SK-N-MC (cell line): ENCODE data around the gene TNFRSF21.
"Not testable (repeated sequence)": the region's sequence is repeated elsewhere in the genome, so short reads cannot be mapped to it uniquely, and the experiment has no call there.

Source experiments
- EZH2 ChIP-seq: fragments of 200-600 bp; sonication (generic); IDR thresholded peaks from one replicate; pipeline ENCODE4 v1.6.1; 2017; ENCODE audit warnings: antibody characterized with exemption
- POLR2AphosphoS5 ChIP-seq: IDR thresholded peaks from 2 replicates; pipeline ENCODE4 v1.6.1; 2012; ENCODE audit warnings: mild to moderate bottlenecking, low read depth, low read length, borderline replicate concordance

- not testable (repeated sequence) for TF ChIP-seq POLR2AphosphoS5, EZH2
These were observed 81.6 kb downstream of the TNFRSF21 start for GRCh38 chr6:47228093-47228492.
